GM18868 (cell line): ENCODE results near the gene DDX55.

ENCODE experiments used
- ATAC-seq: cut with Tn5 transposase; IDR thresholded peaks from one replicate; pipeline ENCODE4 v1.9.1; 2021; ENCODE audit warnings: mild to moderate bottlenecking, moderate library complexity; ENCODE audit not compliant: unreplicated experiment

The DDX55 gene

GRCh38 chr12:123607756-123608155 lies 5.9 kb downstream of the DDX55 start:
- no peak for ATAC-seq

- no peak for ATAC-seq
These were observed 6.3 kb downstream of the DDX55 start for GRCh38 chr12:123608182-123608581.

GRCh38 chr12:123614110-123614509 lies 12.2 kb downstream of the DDX55 start:
- ATAC-seq, result no peak

GRCh38 chr12:123614531-123614930 lies 12.6 kb downstream of the DDX55 start:
- ATAC-seq, result no peak

- no peak for ATAC-seq
These were observed 15.2 kb downstream of the DDX55 start for GRCh38 chr12:123617144-123617543.

- no peak for ATAC-seq
These were observed 15.7 kb downstream of the DDX55 start for GRCh38 chr12:123617580-123617979.

GRCh38 chr12:123621101-123621500 lies 19.2 kb downstream of the DDX55 start:
- ATAC-seq, result no peak

- no peak for ATAC-seq
These were observed 20.0 kb downstream of the DDX55 start for GRCh38 chr12:123621619-123622530.

GRCh38 chr12:123633379-123634141 lies 31.7 kb downstream of the DDX55 start, which contains the start of the genes EIF2B1 and GTF2H3:
Gene EIF2B1 (minus strand): TSS chr12:123633686. CDS start chr12:123633557, 129 bp downstream.
Gene GTF2H3 (plus strand): TSS chr12:123633829. CDS start chr12:123633860, 31 bp downstream.
- peak; percentile 98 for ATAC-seq

GRCh38 chr12:123634142-123634561 lies 32.3 kb downstream of the DDX55 start:
- no peak for ATAC-seq

GRCh38 chr12:123643911-123644310 lies 42.0 kb downstream of the DDX55 start:
- no peak for ATAC-seq

- ATAC-seq, result no peak
These were observed 43.5 kb downstream of the DDX55 start for GRCh38 chr12:123645380-123645779.

GRCh38 chr12:123645878-123646277 lies 44.0 kb downstream of the DDX55 start:
- no peak for ATAC-seq

- no peak for ATAC-seq
These were observed 46.5 kb downstream of the DDX55 start for GRCh38 chr12:123648401-123648800.

- no peak for ATAC-seq
These were observed 52.3 kb downstream of the DDX55 start for GRCh38 chr12:123654129-123654701.

GRCh38 chr12:123655420-123655819 lies 53.5 kb downstream of the DDX55 start:
- ATAC-seq, result no peak

- ATAC-seq, result no peak
These were observed 54.5 kb downstream of the DDX55 start for GRCh38 chr12:123656392-123656791.

GRCh38 chr12:123657211-123657610 lies 55.3 kb downstream of the DDX55 start:
- no peak for ATAC-seq

- no peak for ATAC-seq
These were observed 58.3 kb downstream of the DDX55 start for GRCh38 chr12:123659996-123660727.

GRCh38 chr12:123667771-123668170 lies 65.9 kb downstream of the DDX55 start:
- ATAC-seq, result no peak
